DOHH2 (cell line): Measurements from ENCODE around the gene SYDE1.
"Not testable (repeated sequence)": the region's sequence is repeated elsewhere in the genome, so short reads cannot be mapped to it uniquely, and the experiment has no call there.

Source experiments
- H3F3A ChIP-seq: fragments of 200-600 bp; sonication (generic), shearing (Covaris generic); 2 replicates; pipeline ENCODE4 v1.6.0; 2016; ENCODE audit warnings: antibody characterized with exemption, mild to moderate bottlenecking; ENCODE audit not compliant: control insufficient read depth, insufficient read depth
- H3K27ac ChIP-seq: fragments of 200-600 bp; sonication (generic); 2 replicates; pipeline ENCODE4 v1.5.1; 2014; ENCODE audit warnings: low read depth, mild to moderate bottlenecking, low read length, moderate library complexity
- H3K27me3 ChIP-seq: fragments of 200-600 bp; sonication (generic); 2 replicates; pipeline ENCODE4 v1.6.1; 2014; ENCODE audit warnings: mild to moderate bottlenecking, low read length, mixed read lengths; ENCODE audit not compliant: control insufficient read depth
- H3K36me3 ChIP-seq: fragments of 200-600 bp; sonication (generic); 2 replicates; pipeline ENCODE4 v1.6.1; 2014; ENCODE audit warnings: mild to moderate bottlenecking, low read length, moderate library complexity, mixed read lengths; ENCODE audit not compliant: control insufficient read depth
- H3K4me1 ChIP-seq: fragments of 200-600 bp; sonication (generic); 2 replicates; pipeline ENCODE4 v1.6.1; 2014; ENCODE audit warnings: mild to moderate bottlenecking, low read length, mixed read lengths; ENCODE audit not compliant: control insufficient read depth
- H3K4me2 ChIP-seq: fragments of 200-600 bp; sonication (generic); 2 replicates; pipeline ENCODE4 v1.6.0; 2014; ENCODE audit warnings: mild to moderate bottlenecking, low read length, moderate library complexity
- H3K4me3 ChIP-seq: fragments of 200-600 bp; sonication (generic); 2 replicates; pipeline ENCODE4 v1.5.1; 2014; ENCODE audit warnings: mild to moderate bottlenecking, low read length, mixed read lengths
- H3K79me2 ChIP-seq: fragments of 200-600 bp; sonication (generic); 2 replicates; pipeline ENCODE4 v1.6.1; 2014; ENCODE audit warnings: mild to moderate bottlenecking, low read length, mixed read lengths; ENCODE audit not compliant: control insufficient read depth
- H3K9me2 ChIP-seq: fragments of 200-600 bp; sonication (generic); replicated peaks from 2 replicates; pipeline ENCODE4 v1.6.1; 2014; ENCODE audit warnings: mild to moderate bottlenecking, low read length, mixed read lengths; ENCODE audit not compliant: control insufficient read depth
- H3K9me3 ChIP-seq: fragments of 200-600 bp; sonication (generic); 2 replicates; pipeline ENCODE4 v1.6.1; 2014; ENCODE audit warnings: antibody characterized with exemption, low read length, mixed read lengths; ENCODE audit not compliant: control insufficient read depth, insufficient read depth
- H4K20me1 ChIP-seq: fragments of 200-600 bp; sonication (generic); 2 replicates; pipeline ENCODE4 v1.6.0; 2014; ENCODE audit warnings: low read depth, mild to moderate bottlenecking, antibody characterized with exemption, low read length, moderate library complexity; ENCODE audit not compliant: control insufficient read depth, insufficient read depth
- EZH2phosphoT487 ChIP-seq: fragments of 200-600 bp; sonication (generic); IDR thresholded peaks from 2 replicates; pipeline ENCODE4 v1.6.1; 2017; ENCODE audit warnings: borderline replicate concordance, mild to moderate bottlenecking, antibody characterized with exemption, low read length, moderate library complexity, mixed read lengths
- TF ChIP-seq, protein P1 (sequence below): fragments of 200-600 bp; sonication (generic); IDR thresholded peaks from one replicate; pipeline ENCODE4 v1.5.1; 2014; ENCODE audit warnings: antibody characterized with exemption, mild to moderate bottlenecking, low read depth, low read length; ENCODE audit not compliant: poor library complexity, severe bottlenecking

The SYDE1 gene

GRCh38 chr19:15074371-15074770 is 32.8 kb upstream of the SYDE1 start:
- Histone ChIP-seq H3K79me2 (no peaks in the 10 kb centered on the region), H3K27ac (no peak overlapping the region), H3K27me3 (no peaks in the 10 kb centered on the region), H3K4me3 (no peak overlapping the region), H4K20me1 (no peaks in the 10 kb centered on the region), H3K4me1 (no peaks in the 10 kb centered on the region), H3K9me2 (no peaks in the 10 kb centered on the region), H3F3A (no peaks in the 10 kb centered on the region), H3K4me2 (no peak overlapping the region), H3K36me3 (no peaks in the 10 kb centered on the region), H3K9me3 (no peaks in the 10 kb centered on the region)
- no peak for TF ChIP-seq EZH2phosphoT487
- TF ChIP-seq, protein P1, sequence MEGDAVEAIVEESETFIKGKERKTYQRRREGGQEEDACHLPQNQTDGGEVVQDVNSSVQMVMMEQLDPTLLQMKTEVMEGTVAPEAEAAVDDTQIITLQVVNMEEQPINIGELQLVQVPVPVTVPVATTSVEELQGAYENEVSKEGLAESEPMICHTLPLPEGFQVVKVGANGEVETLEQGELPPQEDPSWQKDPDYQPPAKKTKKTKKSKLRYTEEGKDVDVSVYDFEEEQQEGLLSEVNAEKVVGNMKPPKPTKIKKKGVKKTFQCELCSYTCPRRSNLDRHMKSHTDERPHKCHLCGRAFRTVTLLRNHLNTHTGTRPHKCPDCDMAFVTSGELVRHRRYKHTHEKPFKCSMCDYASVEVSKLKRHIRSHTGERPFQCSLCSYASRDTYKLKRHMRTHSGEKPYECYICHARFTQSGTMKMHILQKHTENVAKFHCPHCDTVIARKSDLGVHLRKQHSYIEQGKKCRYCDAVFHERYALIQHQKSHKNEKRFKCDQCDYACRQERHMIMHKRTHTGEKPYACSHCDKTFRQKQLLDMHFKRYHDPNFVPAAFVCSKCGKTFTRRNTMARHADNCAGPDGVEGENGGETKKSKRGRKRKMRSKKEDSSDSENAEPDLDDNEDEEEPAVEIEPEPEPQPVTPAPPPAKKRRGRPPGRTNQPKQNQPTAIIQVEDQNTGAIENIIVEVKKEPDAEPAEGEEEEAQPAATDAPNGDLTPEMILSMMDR = no peak

DNA sequence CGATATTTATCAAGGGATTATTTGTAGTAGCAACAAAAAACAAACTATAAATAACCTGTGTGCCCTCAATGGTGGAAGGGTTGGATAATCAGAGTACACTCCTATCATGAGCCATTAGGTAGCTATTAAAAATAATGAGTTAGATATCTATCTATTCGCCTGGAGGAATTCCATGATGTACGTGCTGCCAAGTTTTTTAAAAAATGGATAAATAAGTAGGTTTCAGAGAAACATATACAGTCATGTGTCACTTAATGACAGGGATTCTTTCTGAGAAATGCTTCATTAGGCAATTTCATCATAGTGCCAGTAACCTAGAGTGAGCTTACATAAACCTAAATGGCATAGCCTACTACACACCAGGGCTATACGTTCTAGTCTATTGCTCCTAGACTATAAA is 31.4 kb upstream of the SYDE1 start:
- Histone ChIP-seq H3K9me2 (no peaks in the 10 kb centered on the region), H3K4me2 (no peak overlapping the region), H3F3A (no peaks in the 10 kb centered on the region), H4K20me1 (no peaks in the 10 kb centered on the region), H3K79me2 (no peaks in the 10 kb centered on the region), H3K4me1 (no peaks in the 10 kb centered on the region), H3K27me3 (no peaks in the 10 kb centered on the region), H3K9me3 (no peaks in the 10 kb centered on the region), H3K27ac (no peak overlapping the region), H3K4me3 (no peak overlapping the region), H3K36me3 (no peaks in the 10 kb centered on the region)
- TF ChIP-seq, protein P1 = no peak
- no peak for TF ChIP-seq EZH2phosphoT487

DNA sequence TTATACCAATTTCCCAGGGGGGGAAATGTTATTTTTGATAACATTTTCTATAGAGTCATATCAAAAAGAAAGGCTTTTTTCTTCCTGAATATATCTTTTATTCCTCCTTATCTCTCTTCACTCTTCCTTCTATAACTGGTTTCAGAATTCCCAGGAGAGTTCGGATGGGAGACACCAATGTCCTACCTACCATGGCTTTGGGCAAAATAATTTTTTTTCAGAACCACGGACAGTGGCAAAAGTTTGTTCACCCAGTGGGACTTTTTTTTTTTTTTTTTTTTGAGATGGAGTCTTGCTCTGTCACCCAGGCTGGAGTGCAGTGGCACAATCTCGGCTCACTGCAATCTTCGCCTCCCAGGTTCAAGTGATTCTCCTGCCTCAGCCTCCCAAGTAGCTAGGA is 27.2 kb upstream of the SYDE1 start:
- H4K20me1 ChIP-seq, H3K4me3 ChIP-seq, H3K4me1 ChIP-seq, H3K4me2 ChIP-seq, H3K27ac ChIP-seq, H3K9me2 ChIP-seq, H3K79me2 ChIP-seq, H3K9me3 ChIP-seq, H3K36me3 ChIP-seq, H3K27me3 ChIP-seq, H3F3A ChIP-seq: not testable (repeated sequence)

- Histone ChIP-seq H3K4me2 (no peak within 1 kb of the TSS), H3K4me3 (no peak within 1 kb of the TSS), H4K20me1 (no peaks in the 10 kb centered on the region), H3K36me3 (no peaks in the 10 kb centered on the region), H3K79me2 (no peaks in the 10 kb centered on the region), H3K27me3 (no peaks in the 10 kb centered on the region), H3K9me3 (no peaks in the 10 kb centered on the region), H3K27ac (no peak within 1 kb of the TSS), H3F3A (no peaks in the 10 kb centered on the region), H3K9me2 (no peaks in the 10 kb centered on the region), H3K4me1 (no peaks in the 10 kb centered on the region)
- TF ChIP-seq, protein P1 = no peak
- no peak for TF ChIP-seq EZH2phosphoT487
Observed at GRCh38 chr19:15081911-15082310, 25.3 kb upstream of the SYDE1 start, which contains the start of gene OR1I1. TSS of gene OR1I1 (plus strand) at chr19:15082211. CDS start at chr19:15087066, 4,855 bp downstream.
